Fibroblast of villous mesenchyme (primary cell): ENCODE results near the gene SLC31A1. TPM values are rescaled to one million over a fixed set of nuclear protein-coding genes. Genes with fewer than 3 reads are reported as not detected.

Source experiments
- DNase-seq: peaks from one replicate; pipeline ENCODE4 v3.0.0-alpha.2; 2010; ENCODE audit warnings: low read depth
- H3K4me3 ChIP-seq: 2 replicates; pipeline ENCODE4 v1.5.1; 2011; ENCODE audit warnings: low read depth, mild to moderate bottlenecking, low read length
- total RNA-seq: library from RNA; depleted of rRNA; stranded (reverse); fragments of >200 nt; gene quantifications from 2 replicates; pipeline ENCODE4 v1.2.3, GENCODE V29; 2012
- TF ChIP-seq, protein P1 (sequence below): IDR thresholded peaks from 2 replicates; pipeline ENCODE4 v1.5.1; 2012; ENCODE audit warnings: low read depth, mild to moderate bottlenecking, low read length; ENCODE audit not compliant: insufficient read depth

Gene SLC31A1
- total RNA-seq = 34.5 and 41.5 TPM in 2 replicates

DNA sequence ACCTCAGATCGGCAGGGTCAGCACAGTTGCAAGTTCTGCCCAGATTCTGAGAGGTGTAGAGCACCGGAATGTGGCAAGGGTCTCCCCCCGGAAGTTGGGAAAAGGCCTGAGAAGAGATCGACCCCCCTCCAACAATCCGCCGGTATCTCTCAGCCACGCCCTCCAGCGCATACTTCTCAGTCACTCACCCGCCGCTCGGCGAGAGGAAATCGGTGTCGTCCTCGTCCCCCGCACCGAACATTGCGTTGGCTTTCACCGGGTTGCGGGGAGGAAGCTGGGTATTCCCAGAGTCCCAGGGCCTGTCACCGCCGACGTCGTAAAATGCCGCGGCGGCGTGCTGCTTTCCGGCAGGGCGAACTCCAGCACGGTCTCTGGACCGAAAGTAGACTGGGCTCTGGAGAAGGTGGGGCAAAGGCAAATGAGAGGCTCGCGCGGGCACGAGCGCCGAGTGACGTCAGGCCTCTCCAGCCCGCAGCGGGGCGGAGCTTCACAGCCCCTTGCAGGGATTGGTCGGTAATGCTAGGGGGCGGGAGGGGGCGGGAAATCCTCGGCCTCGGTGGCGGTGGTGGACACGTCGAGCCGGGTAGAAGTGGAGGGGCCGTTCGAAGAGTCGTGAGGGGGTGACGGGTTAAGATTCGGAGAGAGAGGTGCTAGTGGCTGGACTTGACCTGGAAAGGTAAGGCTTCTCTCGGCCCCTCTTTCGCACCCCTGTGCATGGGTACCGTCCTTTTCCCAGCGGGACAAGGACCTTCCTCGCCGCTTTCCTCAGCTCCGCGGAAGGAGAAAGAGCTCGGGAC, at the start of gene SLC31A1, which contains the start of gene FKBP15:
Gene SLC31A1 (plus strand): TSS at position 542 of the 797 bp plus-strand sequence. CDS start 34,605 bp downstream, outside the sequence.
Gene FKBP15 (minus strand): TSS at position 275 of the 797 bp plus-strand sequence. CDS start 34 bp downstream, at position 241.
- peak within 1 kb of the TSS; percentile 96 for H3K4me3 ChIP-seq
- TF ChIP-seq, protein P1, sequence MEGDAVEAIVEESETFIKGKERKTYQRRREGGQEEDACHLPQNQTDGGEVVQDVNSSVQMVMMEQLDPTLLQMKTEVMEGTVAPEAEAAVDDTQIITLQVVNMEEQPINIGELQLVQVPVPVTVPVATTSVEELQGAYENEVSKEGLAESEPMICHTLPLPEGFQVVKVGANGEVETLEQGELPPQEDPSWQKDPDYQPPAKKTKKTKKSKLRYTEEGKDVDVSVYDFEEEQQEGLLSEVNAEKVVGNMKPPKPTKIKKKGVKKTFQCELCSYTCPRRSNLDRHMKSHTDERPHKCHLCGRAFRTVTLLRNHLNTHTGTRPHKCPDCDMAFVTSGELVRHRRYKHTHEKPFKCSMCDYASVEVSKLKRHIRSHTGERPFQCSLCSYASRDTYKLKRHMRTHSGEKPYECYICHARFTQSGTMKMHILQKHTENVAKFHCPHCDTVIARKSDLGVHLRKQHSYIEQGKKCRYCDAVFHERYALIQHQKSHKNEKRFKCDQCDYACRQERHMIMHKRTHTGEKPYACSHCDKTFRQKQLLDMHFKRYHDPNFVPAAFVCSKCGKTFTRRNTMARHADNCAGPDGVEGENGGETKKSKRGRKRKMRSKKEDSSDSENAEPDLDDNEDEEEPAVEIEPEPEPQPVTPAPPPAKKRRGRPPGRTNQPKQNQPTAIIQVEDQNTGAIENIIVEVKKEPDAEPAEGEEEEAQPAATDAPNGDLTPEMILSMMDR = no peak
- peak; percentile 99 for DNase-seq

DNA sequence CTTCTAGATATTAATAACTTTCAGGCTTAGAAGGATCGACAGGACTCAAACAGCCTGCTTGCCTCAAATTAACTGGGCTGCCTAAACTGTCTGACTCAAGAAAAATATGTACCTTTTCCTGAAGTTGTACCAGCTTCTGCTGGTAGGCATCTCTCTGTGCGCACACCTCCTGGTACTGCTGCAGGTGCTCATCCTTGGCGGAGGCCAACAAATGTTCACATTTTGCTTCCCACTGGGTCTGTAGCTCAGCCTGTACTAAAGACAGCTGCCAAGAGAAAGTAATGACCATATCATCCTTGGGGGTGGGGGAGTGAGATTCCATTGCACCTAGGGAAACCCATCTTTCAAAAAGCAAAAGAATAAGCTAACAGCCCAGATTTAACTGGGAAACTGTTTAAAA, 48.0 kb upstream of the SLC31A1 start:
- TF ChIP-seq, protein P1 = no peak
- no peak for DNase-seq
- H3K4me3 ChIP-seq = no peak overlapping the region

DNA sequence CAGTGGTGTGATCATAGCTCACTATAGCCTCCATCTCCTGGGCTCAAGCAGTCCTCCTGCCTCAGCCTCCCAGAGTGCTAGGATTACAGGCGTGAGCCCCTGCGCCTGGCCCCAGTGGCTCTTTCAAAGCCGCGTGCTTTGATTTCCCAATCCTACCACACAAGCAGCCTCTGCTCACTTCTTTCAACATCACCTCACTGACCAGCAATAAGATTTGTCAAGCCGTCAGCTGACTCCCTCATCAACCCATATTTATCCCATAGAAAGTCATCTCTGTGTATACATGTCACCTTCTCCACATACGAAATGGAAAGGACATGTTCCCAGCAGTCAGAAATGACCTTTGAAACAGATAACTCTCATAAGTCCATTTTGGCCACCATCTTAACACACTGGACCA, 44.5 kb upstream of the SLC31A1 start:
- no peak for DNase-seq
- no peak overlapping the region for H3K4me3 ChIP-seq
- TF ChIP-seq, protein P1 = no peak

DNA sequence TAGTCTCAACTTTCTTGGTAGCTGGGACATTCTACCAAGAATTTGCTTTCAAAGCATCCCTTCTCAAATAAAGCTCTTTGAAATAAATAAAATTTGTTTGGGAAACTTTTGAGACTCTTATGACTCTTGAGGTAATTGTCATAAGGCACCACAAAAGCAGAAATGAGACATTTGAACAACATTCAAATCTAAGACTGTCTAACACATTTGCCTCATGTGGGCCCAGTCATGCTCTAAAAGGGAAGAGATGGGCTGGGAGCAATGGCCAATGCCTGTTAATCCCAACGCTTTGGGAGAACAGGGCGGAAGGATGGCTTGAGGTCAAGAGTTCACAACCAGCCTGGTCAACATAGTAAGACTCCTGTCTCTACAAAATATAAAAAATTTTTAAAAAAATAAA, 44.1 kb upstream of the SLC31A1 start:
- TF ChIP-seq, protein P1 = no peak
- DNase-seq = no peak
- no peak overlapping the region for H3K4me3 ChIP-seq

DNA sequence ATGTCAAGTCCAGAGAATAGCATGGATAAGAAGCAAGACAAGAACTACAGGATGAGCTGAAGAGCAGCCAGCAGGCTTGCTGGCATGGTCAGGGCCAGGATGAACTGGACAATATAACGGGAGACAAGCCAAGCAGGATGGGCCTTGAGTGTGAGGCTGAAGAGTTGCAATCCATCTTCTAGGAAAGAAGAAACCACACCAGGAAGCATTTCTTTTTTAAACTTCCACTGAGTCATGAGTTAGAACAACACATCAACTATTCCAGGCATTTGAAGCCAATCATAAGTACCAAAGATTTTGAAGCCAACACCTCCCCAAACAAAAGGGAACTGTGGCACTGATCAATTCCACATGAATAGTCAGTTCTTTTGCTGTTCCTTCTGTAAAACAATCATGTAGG, 43.3 kb upstream of the SLC31A1 start:
- TF ChIP-seq, protein P1 = no peak
- no peak for DNase-seq

DNA sequence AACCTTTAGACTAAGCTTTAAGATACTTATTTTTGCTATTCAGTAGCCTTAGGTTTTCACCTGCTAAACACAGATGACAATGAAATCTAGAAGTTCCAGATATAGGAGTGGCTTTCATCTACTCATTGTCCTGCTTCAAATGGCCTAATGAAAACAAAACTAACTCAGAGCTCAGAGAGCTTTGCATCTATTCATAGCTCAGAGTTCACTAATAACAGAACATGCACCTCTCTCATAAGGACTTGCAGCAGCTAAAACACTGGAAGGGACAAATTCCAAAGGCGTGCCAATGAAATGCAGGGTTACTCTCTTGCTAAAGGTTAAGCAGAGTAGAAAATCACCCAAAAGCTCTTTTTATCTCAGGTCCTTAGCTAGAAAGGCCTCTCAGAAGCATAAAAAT, 41.5 kb upstream of the SLC31A1 start:
- no peak overlapping the region for H3K4me3 ChIP-seq
- DNase-seq = no peak
- TF ChIP-seq, protein P1 = no peak

More for the DNA sequence above, 43.3 kb upstream of the SLC31A1 start:
- H3K4me3 ChIP-seq = no peak overlapping the region
